RCC 7860 (cell line): ENCODE data around the gene AMIGO3.
"Not testable (repeated sequence)": the region's sequence is repeated elsewhere in the genome, so short reads cannot be mapped to it uniquely, and the experiment has no call there.

Source experiments
- DNase-seq: peaks from one replicate; pipeline ENCODE4 v3.0.0-alpha.2; 2015; ENCODE audit warnings: low spot score
- FAIRE-seq: peaks from 2 replicates; lab custom pipeline; 2012; peaks lifted over from hg19 to GRCh38; lab: Jason Lieb, UNC

The AMIGO3 gene

GRCh38 chr3:49689908-49690624, 29.4 kb downstream of the AMIGO3 start:
- not testable (repeated sequence) for FAIRE-seq

GRCh38 chr3:49689046-49689907, 30.2 kb downstream of the AMIGO3 start, which contains the start of the genes MST1 and RNF123:
MST1 (minus strand) TSS chr3:49689474; CDS start chr3:49688691, 783 bp downstream.
RNF123 (plus strand) TSS chr3:49689557; CDS start chr3:49691166, 1,609 bp downstream.
- FAIRE-seq: no peak
- peak; percentile 62 for DNase-seq

More at GRCh38 chr3:49689908-49690624, 29.4 kb downstream of the AMIGO3 start:
- not testable (repeated sequence) for DNase-seq

- not testable (repeated sequence) for DNase-seq, FAIRE-seq
Observed at GRCh38 chr3:49688338-49689045, 31.0 kb downstream of the AMIGO3 start.

- FAIRE-seq, DNase-seq: not testable (repeated sequence)
Observed at GRCh38 chr3:49687424-49687795, 32.1 kb downstream of the AMIGO3 start.

- not testable (repeated sequence) for FAIRE-seq, DNase-seq
Observed at GRCh38 chr3:49686769-49687423, 32.6 kb downstream of the AMIGO3 start.

- not testable (repeated sequence) for FAIRE-seq, DNase-seq
Observed at GRCh38 chr3:49686346-49686745, 33.1 kb downstream of the AMIGO3 start.

- DNase-seq, FAIRE-seq: not testable (repeated sequence)
Observed at GRCh38 chr3:49685846-49686245, 33.6 kb downstream of the AMIGO3 start.

- not testable (repeated sequence) for DNase-seq, FAIRE-seq
Observed at GRCh38 chr3:49685103-49685502, 34.4 kb downstream of the AMIGO3 start.

- DNase-seq, FAIRE-seq: not testable (repeated sequence)
Observed at GRCh38 chr3:49684453-49684852, 35.0 kb downstream of the AMIGO3 start.

- no peak for FAIRE-seq
Observed at GRCh38 chr3:49683162-49683561, 36.3 kb downstream of the AMIGO3 start.

GRCh38 chr3:49681543-49681942, 37.9 kb downstream of the AMIGO3 start:
- DNase-seq (no peak), FAIRE-seq (no peak)

More at GRCh38 chr3:49683162-49683561, 36.3 kb downstream of the AMIGO3 start:
- no peak for DNase-seq

- no peak for FAIRE-seq
- no peak for DNase-seq
Observed at GRCh38 chr3:49681232-49681522, 38.3 kb downstream of the AMIGO3 start.

- DNase-seq: no peak
- no peak for FAIRE-seq
Observed at GRCh38 chr3:49680493-49681231, 38.8 kb downstream of the AMIGO3 start.

- DNase-seq (no peak), FAIRE-seq (no peak)
Observed at GRCh38 chr3:49675912-49676311, 43.6 kb downstream of the AMIGO3 start.

GRCh38 chr3:49674497-49674983, 44.9 kb downstream of the AMIGO3 start:
- no peak for DNase-seq

GRCh38 chr3:49673715-49674496, 45.6 kb downstream of the AMIGO3 start, which contains the start of gene APEH:
APEH (plus strand) TSS chr3:49674351; CDS start chr3:49674402, 51 bp downstream.
- DNase-seq: peak; percentile 89
- peak; percentile 67 for FAIRE-seq

More at GRCh38 chr3:49674497-49674983, 44.9 kb downstream of the AMIGO3 start:
- FAIRE-seq: no peak

GRCh38 chr3:49673121-49673714, 46.3 kb downstream of the AMIGO3 start:
- no peak for FAIRE-seq

More at GRCh38 chr3:49673121-49673714, 46.3 kb downstream of the AMIGO3 start:
- DNase-seq: peak; percentile 30
